ENCODE measurements around the gene KRT23. TPM values are rescaled to one million over a fixed set of nuclear protein-coding genes. Genes with fewer than 3 reads are reported as not detected.
A peak's percentile ranks its signal among the peaks of the same experiment; 100 is the strongest.

The KRT23 gene
- total and polyA plus RNA-seq, 2 of the 13 experiments (the other 11 are each of a cell fraction or from before 2014, with no cell fraction given): 24.7 to 51.1 TPM

DNA sequence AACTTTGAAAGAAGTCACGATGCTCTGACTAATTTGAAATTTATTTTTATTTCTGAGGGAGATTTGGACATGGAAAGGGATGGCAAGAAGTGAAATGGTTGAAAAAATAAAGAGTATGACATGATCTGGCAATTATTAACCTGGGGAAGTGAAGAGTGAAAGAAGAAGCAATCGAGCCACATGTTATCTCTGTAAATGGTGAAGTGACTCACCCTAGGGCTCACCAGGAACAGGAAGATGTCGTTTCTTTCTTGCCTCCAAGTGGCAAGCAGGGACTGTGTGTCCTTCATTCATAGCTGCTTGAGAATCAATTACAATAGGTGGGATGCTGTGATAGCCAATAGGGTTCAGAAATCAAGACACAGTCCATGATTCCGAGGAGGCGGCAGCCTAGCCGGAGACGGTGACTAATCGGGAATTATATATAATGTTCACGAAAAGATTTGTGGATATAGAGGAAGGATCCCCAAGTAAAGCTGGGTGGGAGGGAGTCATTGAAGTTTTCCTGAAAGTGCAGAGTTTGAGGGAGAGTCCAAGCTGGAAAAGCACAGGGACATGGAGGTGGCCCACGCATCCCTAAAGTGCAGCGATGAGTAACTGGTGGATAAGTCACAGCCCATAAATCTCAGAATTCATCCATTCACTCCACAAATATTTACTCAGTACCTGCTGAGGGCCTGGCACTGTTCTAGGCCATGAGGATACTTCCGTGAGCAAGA is 34.2 kb downstream of the KRT23 start (continued):
- no peak for TF ChIP-seq REXO4 (CRISPR knock-in tag; IDR thresholded peaks at IDR 0.05; ENCODE audit: borderline replicate concordance)
- TF ChIP-seq ATF2 (CRISPR knock-in tag; IDR thresholded peaks at IDR 0.05): no peak
- no peak for TF ChIP-seq ZNF549 (CRISPR knock-in tag; IDR thresholded peaks at IDR 0.05)
- no peak for TF ChIP-seq SCMH1 (CRISPR knock-in tag; IDR thresholded peaks at IDR 0.05; ENCODE audit: borderline replicate concordance)
- no peak for TF ChIP-seq ZNF354B (CRISPR knock-in tag; IDR thresholded peaks at IDR 0.05)
- TF ChIP-seq ZSCAN30 (CRISPR knock-in tag; IDR thresholded peaks at IDR 0.05): no peak
- no peak for TF ChIP-seq YEATS2 (CRISPR knock-in tag; IDR thresholded peaks at IDR 0.05; ENCODE audit: borderline replicate concordance)
- TF ChIP-seq IKZF5 (CRISPR knock-in tag; IDR thresholded peaks at IDR 0.05): no peak
- TF ChIP-seq ZNF713 (CRISPR knock-in tag; IDR thresholded peaks at IDR 0.05): no peak
- TF ChIP-seq PLRG1 (conservative IDR thresholded peaks at IDR 0.05): no peak
- TF ChIP-seq ATM (IDR thresholded peaks at IDR 0.05; ENCODE audit: borderline replicate concordance): no peak
- TF ChIP-seq BCL6 (CRISPR knock-in tag; IDR thresholded peaks at IDR 0.05): peak; percentile 70
- TF ChIP-seq ZNF790 (CRISPR knock-in tag; IDR thresholded peaks at IDR 0.05; ENCODE audit: borderline replicate concordance): no peak
- TF ChIP-seq, protein P1, sequence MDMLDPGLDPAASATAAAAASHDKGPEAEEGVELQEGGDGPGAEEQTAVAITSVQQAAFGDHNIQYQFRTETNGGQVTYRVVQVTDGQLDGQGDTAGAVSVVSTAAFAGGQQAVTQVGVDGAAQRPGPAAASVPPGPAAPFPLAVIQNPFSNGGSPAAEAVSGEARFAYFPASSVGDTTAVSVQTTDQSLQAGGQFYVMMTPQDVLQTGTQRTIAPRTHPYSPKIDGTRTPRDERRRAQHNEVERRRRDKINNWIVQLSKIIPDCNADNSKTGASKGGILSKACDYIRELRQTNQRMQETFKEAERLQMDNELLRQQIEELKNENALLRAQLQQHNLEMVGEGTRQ (IDR thresholded peaks at IDR 0.05; ENCODE audit: low read depth, low read length): no peak
- TF ChIP-seq, protein P1 (CRISPR knock-in tag; IDR thresholded peaks at IDR 0.05; ENCODE audit: borderline replicate concordance): no peak
- peak; percentile 44; the same call in 1 of the 2 replicates for TF ChIP-seq ZNF792 (CRISPR knock-in tag; IDR thresholded peaks at IDR 0.05)
- no peak for TF ChIP-seq ZBED4 (CRISPR knock-in tag; IDR thresholded peaks at IDR 0.05; ENCODE audit: borderline replicate concordance)
- TF ChIP-seq GMEB1 (CRISPR knock-in tag; IDR thresholded peaks at IDR 0.05; ENCODE audit: borderline replicate concordance): no peak
- no peak for TF ChIP-seq ZNF317 (CRISPR knock-in tag; IDR thresholded peaks at IDR 0.05)
- no peak for TF ChIP-seq HOXD1 (CRISPR knock-in tag; IDR thresholded peaks at IDR 0.05)
